Fibroblast of mammary gland (primary cell): ENCODE measurements around the gene FAM200C.
A peak's percentile ranks its signal among the peaks of the same experiment; 100 is the strongest.

Experiments used
- DNase-seq: peaks from one replicate; pipeline ENCODE4 v3.0.0-alpha.2; 2010; ENCODE audit warnings: low read depth
- H3K4me3 ChIP-seq: 2 replicates; pipeline ENCODE4 v1.5.1; 2011; ENCODE audit warnings: low read depth, mild to moderate bottlenecking, low read length, moderate library complexity; ENCODE audit not compliant: control insufficient read depth
- TF ChIP-seq, protein P1 (sequence below): conservative IDR thresholded peaks from 2 replicates; pipeline ENCODE4 v1.5.1; 2011; ENCODE audit warnings: low read depth, low read length, inconsistent platforms; ENCODE audit not compliant: control insufficient read depth, insufficient read depth

FAM200C gene

GRCh38 chr5:160421625-160422258 is 21.9 kb upstream of the FAM200C start, which contains the start of gene PTTG1:
Gene PTTG1, plus strand, starts transcription at chr5:160421855. Its CDS starts 458 bp downstream, at chr5:160422313.
- peak within 1 kb of the TSS; percentile 71 for H3K4me3 ChIP-seq
- TF ChIP-seq, protein P1, sequence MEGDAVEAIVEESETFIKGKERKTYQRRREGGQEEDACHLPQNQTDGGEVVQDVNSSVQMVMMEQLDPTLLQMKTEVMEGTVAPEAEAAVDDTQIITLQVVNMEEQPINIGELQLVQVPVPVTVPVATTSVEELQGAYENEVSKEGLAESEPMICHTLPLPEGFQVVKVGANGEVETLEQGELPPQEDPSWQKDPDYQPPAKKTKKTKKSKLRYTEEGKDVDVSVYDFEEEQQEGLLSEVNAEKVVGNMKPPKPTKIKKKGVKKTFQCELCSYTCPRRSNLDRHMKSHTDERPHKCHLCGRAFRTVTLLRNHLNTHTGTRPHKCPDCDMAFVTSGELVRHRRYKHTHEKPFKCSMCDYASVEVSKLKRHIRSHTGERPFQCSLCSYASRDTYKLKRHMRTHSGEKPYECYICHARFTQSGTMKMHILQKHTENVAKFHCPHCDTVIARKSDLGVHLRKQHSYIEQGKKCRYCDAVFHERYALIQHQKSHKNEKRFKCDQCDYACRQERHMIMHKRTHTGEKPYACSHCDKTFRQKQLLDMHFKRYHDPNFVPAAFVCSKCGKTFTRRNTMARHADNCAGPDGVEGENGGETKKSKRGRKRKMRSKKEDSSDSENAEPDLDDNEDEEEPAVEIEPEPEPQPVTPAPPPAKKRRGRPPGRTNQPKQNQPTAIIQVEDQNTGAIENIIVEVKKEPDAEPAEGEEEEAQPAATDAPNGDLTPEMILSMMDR: no peak
- peak; percentile 97 for DNase-seq

GRCh38 chr5:160420331-160420610 is 20.4 kb upstream of the FAM200C start:
- no peak overlapping the region for H3K4me3 ChIP-seq
- TF ChIP-seq, protein P1: no peak
- DNase-seq: no peak

- TF ChIP-seq, protein P1: no peak
- no peak for DNase-seq
- H3K4me3 ChIP-seq: peak overlapping the region; percentile 87
These were observed 19.8 kb upstream of the FAM200C start for GRCh38 chr5:160419458-160420330.

DNA sequence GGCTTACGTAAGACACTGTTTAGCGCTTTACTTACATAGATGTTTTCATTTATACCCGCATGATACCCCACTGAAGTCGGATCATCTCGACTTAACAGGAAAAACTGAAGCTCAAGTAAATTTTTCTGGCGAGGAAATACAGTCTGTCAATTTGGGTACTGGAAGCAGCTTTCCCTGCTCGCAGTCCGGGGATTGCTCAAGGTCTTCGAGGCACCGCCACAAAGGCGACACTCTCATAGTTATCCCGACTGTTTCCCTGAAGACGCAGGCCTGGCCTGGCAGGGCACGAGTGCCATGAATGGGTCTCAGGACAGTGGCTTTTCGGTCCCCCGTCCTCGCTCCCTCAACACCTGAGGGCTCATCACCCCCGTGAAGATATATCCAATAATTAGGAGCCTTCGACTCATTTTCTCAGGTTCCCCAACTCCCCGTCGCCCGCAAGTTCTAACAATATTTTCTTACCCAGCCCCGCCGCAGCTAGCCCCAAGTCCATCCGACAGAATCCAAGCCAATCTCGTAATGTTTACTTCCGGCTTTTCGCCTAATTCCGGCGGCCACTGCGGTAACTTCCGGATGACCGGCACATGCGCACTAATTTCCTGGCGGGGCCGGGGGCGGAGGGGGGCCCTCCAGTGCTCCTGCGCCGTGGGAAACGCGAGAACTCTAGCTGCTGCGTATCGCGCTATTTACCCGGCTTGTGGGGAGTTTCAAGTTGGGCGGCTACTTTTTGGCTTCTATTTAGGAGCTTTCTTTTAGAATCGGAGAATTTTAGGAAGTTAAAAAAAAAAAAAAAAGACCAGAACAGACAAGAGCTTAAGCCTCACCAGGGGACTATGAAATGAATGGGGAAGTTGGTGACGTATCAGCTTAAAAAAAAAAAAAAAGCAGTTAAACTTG is 19.0 kb upstream of the FAM200C start, which contains the start of gene SLU7:
Gene SLU7, minus strand, starts transcription at position 521 of the 897 bp plus-strand sequence. CDS start 3,787 bp downstream, outside the sequence.
- TF ChIP-seq, protein P1: no peak
- DNase-seq: peak; percentile 94
- H3K4me3 ChIP-seq: peak within 1 kb of the TSS; percentile 87

DNA sequence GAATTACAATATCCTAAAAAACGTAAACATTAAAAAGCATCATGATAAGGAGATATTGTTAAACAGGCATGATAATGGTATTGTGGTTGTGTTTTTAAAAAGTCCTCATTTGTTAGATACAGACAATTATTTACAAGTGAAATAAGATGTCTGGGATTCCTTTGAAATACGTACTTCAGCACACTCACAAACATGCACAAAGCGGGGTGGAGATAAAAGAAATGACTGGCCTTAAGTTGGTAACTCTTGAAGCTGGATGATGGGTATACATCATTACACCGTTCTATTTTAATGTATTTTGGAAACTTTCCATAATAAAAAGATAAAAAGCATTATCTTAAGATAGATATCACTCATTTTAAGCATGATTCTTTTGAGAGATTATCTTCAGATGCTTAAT is 1.0 kb downstream of the FAM200C start:
- TF ChIP-seq, protein P1: no peak
- H3K4me3 ChIP-seq: peak overlapping the region; percentile 93
- peak; percentile 50 for DNase-seq

GRCh38 chr5:160397492-160397891 is 2.4 kb downstream of the FAM200C start:
- TF ChIP-seq, protein P1: no peak
- no peak overlapping the region for H3K4me3 ChIP-seq
- no peak for DNase-seq
